ENCODE measurements around the gene MDGA2.
"Not testable (repeated sequence)": the region's sequence is repeated elsewhere in the genome, so short reads cannot be mapped to it uniquely, and the experiment has no call there.

Gene MDGA2

DNA sequence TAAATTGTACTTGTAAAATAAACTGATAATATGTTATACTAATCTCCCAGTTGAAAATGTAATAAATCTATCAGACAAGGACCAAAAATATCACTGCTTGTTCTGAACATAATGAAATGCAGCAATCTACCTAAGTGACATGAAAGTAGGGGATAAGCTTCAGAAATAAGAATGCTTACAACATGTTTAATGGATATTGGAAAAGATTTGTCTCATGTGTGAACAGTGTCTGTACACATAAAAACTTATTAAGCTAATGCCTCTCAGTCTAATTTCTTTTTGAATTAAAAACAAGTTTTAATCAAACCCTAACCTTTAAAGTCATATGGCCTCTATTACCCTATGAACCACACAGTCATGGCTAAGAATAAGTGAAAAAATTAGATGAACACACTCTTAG lies 465.3 kb downstream of the MDGA2 start:
- POLR2A ChIA-PET = no interaction called here
- CTCF ChIA-PET = interaction anchor here (0.9 kb wide), 1 partner anchor 14 kb away, joined by 3 read pairs; no protein-coding TSS in a partner anchor
- TF ChIP-seq, protein P1, sequence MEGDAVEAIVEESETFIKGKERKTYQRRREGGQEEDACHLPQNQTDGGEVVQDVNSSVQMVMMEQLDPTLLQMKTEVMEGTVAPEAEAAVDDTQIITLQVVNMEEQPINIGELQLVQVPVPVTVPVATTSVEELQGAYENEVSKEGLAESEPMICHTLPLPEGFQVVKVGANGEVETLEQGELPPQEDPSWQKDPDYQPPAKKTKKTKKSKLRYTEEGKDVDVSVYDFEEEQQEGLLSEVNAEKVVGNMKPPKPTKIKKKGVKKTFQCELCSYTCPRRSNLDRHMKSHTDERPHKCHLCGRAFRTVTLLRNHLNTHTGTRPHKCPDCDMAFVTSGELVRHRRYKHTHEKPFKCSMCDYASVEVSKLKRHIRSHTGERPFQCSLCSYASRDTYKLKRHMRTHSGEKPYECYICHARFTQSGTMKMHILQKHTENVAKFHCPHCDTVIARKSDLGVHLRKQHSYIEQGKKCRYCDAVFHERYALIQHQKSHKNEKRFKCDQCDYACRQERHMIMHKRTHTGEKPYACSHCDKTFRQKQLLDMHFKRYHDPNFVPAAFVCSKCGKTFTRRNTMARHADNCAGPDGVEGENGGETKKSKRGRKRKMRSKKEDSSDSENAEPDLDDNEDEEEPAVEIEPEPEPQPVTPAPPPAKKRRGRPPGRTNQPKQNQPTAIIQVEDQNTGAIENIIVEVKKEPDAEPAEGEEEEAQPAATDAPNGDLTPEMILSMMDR (IDR thresholded peaks at IDR 0.05; ENCODE audit: control extremely low read depth, extremely low read depth, low read depth, missing control alignments) = no peak
- DNase-seq (ENCODE audit: extremely low spot score) = no peak

DNA sequence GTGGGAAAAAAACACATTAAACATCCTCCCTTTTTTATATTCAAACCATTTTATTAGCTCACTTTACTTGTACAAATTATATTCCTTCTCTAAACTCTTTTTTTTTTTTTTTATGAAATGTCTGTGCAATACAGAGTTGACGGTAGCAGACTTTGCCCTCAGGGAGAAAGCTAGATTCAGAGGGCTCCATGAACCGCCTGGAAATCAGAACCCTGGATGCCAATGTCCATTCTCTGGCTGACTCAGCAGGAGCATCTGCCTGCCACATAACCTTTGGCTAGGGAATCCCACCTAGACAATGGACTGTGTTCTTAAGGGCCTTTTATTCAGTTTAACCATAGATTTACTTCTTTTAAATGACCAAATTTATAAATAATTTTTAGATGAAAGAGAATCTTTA lies 467.0 kb downstream of the MDGA2 start:
- TF ChIP-seq, protein P1 (IDR thresholded peaks at IDR 0.05; ENCODE audit: control extremely low read depth, extremely low read depth, low read depth, missing control alignments) = no peak
- ChIA-PET CTCF (no interaction called here), POLR2A (no interaction called here)
- no peak for DNase-seq (ENCODE audit: extremely low spot score)

DNA sequence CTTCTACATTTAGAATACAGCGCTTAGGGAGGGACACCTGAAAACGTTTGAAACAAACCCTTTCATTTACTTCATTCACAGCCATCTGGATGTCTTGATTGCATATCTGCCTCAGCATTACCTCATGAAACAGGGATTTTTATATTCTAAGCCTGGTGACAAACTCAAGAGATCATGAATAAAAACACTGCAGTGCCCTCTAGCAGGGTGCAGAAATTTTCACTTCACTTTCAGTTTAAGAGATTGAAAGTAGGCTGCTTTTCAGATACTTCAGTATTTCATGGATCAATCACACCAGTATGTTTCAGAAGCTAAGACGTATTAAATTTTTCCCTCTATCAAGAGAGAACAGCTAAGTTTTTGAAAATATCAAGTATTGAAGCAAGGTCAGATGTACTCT lies 467.8 kb downstream of the MDGA2 start:
- POLR2A ChIA-PET = no interaction called here
- TF ChIP-seq, protein P1 (IDR thresholded peaks at IDR 0.05; ENCODE audit: control extremely low read depth, extremely low read depth, low read depth, missing control alignments) = no peak
- CTCF ChIA-PET = no interaction called here
- DNase-seq (ENCODE audit: extremely low spot score) = no peak

DNA sequence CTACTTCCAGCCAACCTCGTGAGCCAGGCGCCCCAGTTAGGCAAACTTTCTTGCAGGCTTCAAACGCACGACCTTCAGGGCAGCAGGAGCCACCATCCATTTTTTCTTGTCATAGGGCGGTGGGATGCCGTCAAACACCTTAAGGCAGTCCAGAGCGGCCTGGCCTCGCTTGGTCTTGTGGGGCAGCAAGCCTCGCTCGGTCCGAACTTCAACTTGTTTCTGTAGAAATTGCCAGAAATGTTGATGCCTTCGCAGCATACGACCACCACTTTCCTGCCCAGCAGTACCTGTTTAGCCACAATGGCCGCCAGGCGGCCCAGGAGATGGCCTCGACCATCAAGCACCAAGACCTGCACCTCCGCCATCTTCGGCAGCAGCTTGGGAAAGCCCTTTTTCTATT lies 474.7 kb downstream of the MDGA2 start:
- TF ChIP-seq, protein P1 (IDR thresholded peaks at IDR 0.05; ENCODE audit: control extremely low read depth, extremely low read depth, low read depth, missing control alignments) = no peak
- CTCF ChIA-PET = no interaction called here
- POLR2A ChIA-PET = no interaction called here
- DNase-seq (ENCODE audit: extremely low spot score) = no peak

DNA sequence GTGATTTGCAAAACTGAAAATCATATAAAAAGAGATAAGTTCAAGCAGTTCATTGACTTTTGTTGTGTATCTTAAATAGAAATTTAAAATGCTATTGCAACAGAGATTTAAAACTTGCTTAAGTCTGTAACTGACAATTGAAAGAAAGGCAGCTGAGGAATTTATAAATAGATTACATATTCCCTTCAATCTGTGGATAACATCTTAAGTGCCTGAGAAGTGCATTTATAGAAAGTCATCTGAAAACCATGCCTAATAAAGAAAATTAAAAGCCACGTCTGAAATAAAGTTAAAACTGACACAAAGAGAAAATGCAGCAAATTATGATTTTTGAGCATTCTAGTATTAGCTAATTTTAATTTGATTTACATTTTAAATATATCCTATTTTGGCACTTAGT lies 479.8 kb downstream of the MDGA2 start:
- ChIA-PET CTCF (interaction anchor here (1.1 to 1.3 kb wide), 2 partner anchors 14 to 16 kb away, joined by 3 to 4 read pairs; no protein-coding TSS in a partner anchor), POLR2A (no interaction called here)
- no peak for DNase-seq (ENCODE audit: extremely low spot score)
- TF ChIP-seq, protein P1 (IDR thresholded peaks at IDR 0.05; ENCODE audit: control extremely low read depth, extremely low read depth, low read depth, missing control alignments) = no peak

DNA sequence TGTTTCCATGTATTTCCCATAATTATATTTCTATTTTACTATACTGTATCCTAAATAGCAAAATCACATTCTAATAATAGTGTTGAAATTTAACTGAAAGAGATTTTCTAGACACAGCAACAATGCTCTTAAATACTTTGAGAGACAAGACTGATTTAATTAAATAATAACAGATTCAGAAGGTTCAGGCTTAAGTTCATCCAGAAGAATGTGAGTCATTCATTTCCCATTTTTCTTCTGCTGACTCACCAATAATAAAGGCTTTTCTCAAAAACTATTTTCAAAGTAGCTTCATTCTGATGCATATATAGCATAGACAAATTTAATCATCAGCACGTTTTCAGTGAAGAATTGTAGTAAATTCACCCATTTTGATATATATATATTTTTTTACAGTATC lies 481.4 kb downstream of the MDGA2 start:
- TF ChIP-seq, protein P1 (IDR thresholded peaks at IDR 0.05; ENCODE audit: control extremely low read depth, extremely low read depth, low read depth, missing control alignments) = no peak
- no peak for DNase-seq (ENCODE audit: extremely low spot score)
- CTCF ChIA-PET = no interaction called here
- POLR2A ChIA-PET = no interaction called here

DNA sequence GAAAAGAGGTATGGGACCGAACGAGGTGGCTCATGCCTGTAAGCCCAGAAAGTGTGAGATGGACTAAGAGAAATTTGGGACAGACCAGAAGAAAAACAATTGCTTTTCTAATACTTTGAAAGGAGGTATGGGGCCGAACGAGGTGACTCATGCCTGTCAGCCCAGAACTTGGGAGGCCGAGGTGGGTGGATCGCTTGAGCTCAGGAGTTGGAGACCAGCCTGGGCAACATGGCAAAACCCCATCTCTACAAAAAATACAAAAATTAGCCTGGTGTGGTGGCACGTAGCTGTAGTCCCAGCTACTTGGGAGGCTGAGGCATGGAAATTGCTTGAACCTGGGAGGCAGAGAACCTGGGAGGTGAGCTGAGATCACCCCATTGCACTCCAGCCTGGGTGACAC lies 483.2 kb downstream of the MDGA2 start:
- DNase-seq (ENCODE audit: extremely low spot score); POLR2A ChIA-PET: not testable (repeated sequence)
- CTCF ChIA-PET = interaction anchor here (0.9 kb wide), 1 partner anchor 10 kb away, joined by 3 read pairs; no protein-coding TSS in a partner anchor

Measured in GM10248 (cell line).